GM18861 (cell line): ENCODE measurements around the gene PITPNM1.

Experiments used
- ATAC-seq: cut with Tn5 transposase; IDR thresholded peaks from one replicate; pipeline ENCODE4 v1.9.1; 2021; ENCODE audit not compliant: unreplicated experiment

PITPNM1 gene

DNA sequence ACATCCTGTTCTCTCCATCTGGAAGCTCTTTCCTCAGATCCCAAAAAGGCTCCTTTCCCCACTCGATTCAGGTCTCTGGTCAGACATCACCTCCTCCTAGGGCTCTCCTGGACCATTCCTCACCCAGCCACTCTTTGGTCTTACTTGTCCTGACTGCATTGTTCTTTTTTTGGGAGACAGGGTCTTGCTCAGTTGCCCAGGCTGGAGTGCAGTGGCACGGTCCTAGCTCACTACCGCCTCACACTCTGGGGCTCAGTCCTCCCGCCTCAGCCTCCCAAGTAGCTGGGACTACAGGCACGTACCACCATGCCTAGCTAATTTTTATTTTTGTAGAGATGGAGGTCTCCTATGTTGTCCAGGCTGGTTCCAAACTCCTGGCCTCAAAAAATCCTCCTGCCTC, 59.6 kb downstream of the PITPNM1 start:
- ATAC-seq = no peak

GRCh38 chr11:67442504-67443404, 62.4 kb downstream of the PITPNM1 start:
- no peak for ATAC-seq
